ENCODE data around the gene CX3CR1.
"Not testable (repeated sequence)": the region's sequence is repeated elsewhere in the genome, so short reads cannot be mapped to it uniquely, and the experiment has no call there.

Gene CX3CR1

DNA sequence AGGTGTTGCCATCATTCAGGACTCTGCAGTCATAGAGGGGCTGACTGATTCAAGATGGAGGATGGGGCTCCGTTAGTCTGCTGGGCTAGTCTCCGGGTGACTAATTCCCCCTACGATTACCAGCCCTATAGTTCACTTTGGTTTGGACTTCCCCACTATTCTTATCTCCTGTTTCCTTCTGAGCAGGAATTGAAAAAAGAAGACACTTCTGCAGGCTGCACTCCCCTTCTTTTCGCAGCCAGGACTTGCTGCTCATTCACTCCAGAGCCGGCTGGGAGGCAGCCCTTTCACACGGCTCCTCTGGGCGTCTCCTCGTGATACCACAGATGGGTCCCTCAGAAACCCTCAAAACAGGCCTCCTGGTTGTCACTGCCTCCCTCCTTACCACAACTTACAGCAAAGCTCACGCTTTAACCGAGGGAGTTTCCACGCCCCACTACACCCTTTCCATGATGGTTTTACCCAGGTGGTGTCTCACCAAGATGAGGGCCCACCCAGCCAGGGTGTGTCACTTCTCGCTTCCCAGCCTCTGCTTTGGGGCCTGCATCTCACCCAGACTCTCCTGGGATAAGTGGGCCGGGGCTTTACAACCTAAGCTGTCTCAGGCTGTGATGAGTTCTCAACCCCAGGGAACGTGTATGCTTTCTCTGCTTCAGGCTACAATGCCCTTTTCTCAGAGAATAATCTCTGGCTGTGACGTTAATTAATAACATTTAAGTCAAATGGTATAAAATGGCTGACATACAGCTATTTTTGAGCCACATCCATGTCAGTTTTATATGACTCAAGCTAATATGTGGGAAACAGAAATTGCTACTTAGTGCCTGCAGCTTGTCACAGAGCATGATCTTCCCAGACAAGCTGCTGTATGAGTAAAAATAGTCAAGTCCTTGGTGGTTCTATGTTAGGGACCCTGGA is 11.9 kb downstream of the CX3CR1 start:
- DNase-seq (ENCODE audit: low read depth in 2 of 2): no peak

DNA sequence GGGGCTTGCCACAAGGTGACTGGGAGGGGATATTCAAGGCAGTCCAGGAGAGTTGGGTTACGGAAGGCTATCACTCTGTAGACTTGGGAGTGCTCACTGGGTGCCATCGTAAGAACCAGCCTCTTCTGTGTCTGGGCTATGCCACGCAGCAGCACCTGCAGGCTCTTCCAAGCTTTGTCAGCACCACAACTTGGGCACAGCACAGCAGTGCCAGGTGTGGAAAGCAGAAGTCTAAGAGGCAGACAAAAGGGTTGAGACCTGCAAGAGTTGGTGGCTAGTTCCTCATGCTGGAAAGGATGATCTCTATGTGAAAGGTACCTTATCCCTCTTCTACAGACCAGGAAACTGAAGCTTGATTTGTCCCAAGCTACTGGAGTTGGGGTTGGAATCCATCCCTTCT is 15.8 kb downstream of the CX3CR1 start:
- DNase-seq (ENCODE audit: low read depth in 2 of 2): no peak

GRCh38 chr3:39263576-39263975 is 16.3 kb downstream of the CX3CR1 start:
- no peak for DNase-seq (ENCODE audit: low read depth in 2 of 2)

GRCh38 chr3:39262846-39263245 is 17.0 kb downstream of the CX3CR1 start:
- no peak for DNase-seq (ENCODE audit: low read depth in 2 of 2)

GRCh38 chr3:39261726-39262125 is 18.1 kb downstream of the CX3CR1 start:
- DNase-seq (ENCODE audit: low read depth in 2 of 2): no peak

DNA sequence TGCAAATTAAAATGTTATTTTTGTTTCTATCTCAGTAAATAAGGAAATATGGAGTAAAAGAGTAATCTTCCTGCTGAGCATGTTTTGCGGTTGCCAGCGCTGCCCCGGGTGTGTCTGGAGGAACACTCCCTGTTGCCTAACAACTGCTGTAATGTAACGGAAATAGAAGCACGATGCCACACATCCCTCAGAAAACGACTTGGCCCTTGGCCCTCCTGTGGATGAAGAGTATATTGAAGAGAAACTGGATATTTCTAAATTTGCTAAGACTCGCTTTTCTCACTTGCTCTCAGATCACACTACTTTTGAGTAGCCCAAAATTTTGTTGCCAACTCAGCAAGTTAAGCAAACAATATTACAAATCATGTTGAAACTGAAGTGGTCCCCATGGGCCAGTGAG is 18.9 kb downstream of the CX3CR1 start:
- peak; percentile 53 to 59 for DNase-seq (ENCODE audit: low read depth in 2 of 2)

- no peak for DNase-seq (ENCODE audit: low read depth in 2 of 2)
Observed at GRCh38 chr3:39260318-39260717, 19.5 kb downstream of the CX3CR1 start.

DNA sequence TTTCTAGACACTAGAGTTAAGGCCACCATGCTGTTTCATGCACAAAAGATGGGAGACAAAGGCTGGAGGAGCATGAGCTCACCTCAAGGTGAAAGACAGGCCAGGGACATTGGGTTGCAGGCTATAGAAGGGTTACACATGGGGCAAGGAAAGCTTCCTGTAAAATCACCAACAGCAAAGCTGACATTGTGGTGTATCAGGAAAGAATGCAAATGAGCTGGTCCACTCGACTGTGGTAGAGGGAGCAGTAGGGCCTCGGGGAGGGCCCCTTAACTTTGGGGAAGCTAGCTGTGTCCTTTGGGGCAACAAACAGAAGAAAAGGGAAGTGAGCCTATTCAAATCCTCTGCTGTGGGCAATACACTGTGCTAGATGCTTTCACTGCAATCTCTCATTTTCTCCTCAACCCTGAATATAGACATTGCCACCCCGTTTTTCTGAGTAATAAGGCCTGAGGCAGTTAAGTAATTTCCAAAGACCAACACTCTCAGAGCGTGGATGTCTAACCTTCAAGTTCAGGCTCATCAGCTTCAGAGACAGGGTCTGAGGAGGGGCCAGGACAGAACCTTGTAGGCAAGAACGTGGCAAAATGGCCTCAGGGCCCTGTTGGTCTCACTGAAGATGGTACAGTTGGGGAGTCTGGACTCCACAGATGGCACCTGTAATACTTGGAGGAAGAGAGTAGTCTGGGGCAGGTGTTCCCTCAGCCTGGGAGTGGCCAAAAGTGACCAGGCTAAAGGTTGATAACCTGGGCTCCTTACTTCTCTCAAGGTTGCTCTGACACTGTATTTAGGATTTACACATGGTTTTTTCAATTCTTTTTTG is 24.1 kb downstream of the CX3CR1 start:
- DNase-seq (ENCODE audit: low read depth in 2 of 2): no peak

GRCh38 chr3:39254806-39255449 is 24.9 kb downstream of the CX3CR1 start:
- peak; percentile 32 to 37 for DNase-seq (ENCODE audit: low read depth in 2 of 2)

DNA sequence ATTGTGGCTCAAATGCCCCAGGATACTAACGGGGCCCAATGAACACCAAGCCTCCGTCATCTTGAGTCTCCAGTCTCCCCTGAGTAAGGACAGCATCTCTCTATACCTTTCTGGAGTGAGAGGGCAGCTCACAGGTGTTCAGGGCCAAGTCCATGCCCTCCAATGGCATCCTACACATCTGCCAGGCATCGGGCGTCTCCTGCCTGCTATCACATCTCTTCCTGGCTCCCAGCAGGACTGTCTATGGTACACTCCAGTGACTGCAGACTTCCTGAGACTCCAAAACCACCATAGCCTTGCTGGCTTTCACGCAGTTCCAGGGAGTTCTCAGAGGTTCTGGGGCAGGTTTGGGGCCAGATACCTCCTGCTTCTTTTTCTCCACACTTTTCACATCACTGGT is 28.3 kb downstream of the CX3CR1 start:
- DNase-seq (ENCODE audit: low read depth in 2 of 2): no peak

GRCh38 chr3:39250116-39250747 is 29.6 kb downstream of the CX3CR1 start:
- peak in 1 of 2 experiments; percentile 7 for DNase-seq (ENCODE audit: low read depth in 2 of 2)

DNA sequence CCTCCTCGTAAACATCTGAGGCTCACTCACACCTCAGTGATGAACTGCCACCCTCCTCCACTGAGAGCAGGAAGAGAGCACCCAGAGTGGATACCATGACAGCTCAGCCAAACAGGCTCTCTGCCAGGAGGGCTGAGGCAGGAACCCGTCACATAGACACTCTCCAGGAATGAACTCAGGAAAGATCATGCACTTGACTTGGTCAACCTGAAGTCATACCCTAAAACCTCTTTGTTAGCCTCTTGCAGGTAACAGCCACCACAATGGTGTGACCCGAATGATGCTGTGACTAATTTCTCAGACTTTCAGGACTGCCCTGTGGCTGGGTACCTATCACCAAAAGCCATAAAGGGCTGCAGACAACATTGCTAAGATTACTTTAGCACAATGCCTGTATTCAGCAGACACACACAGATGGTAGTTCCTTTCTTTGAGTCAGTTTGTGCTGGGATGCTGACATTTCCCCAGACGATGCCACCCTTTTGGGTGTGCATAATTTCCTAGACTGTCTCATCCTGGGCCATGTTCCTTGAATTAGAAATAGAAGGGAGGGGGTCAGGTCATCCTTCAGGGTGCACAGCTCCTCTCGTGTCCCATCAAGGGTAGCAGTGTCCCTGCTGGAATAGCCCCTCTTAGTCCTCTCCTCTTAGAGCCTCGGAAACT is 30.3 kb downstream of the CX3CR1 start:
- no peak for DNase-seq (ENCODE audit: low read depth in 2 of 2)

DNA sequence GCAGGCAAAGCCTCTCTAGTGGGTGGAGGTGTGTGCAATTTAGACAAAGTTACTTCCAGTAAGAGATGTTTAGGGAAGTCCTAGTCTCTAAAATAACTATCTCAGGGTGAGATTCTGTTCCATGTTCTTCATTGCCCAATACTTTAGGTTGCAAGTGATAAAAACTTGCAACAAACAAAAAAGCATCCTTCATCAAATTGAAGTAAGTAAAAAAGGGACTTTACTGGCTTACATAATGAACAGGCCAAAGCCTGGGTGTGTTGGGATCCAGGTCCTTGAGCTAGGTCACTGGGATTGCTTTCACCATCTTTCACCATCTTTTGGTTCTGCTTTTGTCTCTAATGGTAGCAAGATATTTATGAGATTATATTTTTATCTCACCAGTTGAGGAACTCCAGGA is 38.3 kb downstream of the CX3CR1 start:
- DNase-seq (ENCODE audit: low read depth in 2 of 2): no peak

DNA sequence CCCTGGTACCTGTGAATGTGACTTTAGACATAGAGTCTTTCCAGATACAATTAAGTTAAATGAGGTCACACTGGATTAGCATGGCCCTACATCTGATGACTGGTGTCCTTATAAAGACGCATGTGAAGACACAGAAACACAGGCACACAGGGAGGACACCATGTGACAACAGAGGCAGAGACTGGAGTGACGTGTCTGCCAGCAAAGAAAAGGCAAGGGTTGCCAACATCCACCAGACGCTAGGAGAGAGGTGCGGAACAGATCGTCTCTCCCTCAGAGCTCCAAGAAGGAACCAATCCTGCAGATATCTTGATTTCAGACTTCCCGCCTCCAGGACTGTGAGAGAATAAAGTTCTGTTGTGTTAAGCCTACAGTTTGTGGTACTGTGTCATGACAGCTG is 42.8 kb downstream of the CX3CR1 start:
- no peak for DNase-seq (ENCODE audit: low read depth in 2 of 2)

GRCh38 chr3:39234651-39235050 is 45.2 kb downstream of the CX3CR1 start:
- DNase-seq (ENCODE audit: low read depth in 2 of 2): no peak

DNA sequence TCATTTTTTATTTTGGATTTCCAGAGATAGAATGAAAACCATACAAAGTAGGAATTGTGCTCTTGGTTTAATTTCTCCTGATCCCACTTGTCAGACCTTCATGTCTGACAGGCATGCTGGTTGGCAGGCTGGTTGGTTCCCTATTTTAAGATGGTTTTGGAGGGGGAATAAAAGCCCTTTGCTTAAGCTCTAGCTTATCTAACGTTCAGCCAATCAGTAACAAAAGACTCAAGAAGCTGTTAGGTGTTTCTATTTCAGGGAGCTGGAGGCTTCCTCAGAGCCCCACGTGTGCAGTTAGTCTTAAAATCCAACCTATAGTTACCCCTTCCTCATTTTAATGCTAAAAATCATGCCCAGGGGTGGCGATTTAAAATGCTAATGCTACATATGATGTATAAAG is 47.0 kb downstream of the CX3CR1 start:
- no peak for DNase-seq (ENCODE audit: low read depth in 2 of 2)

GRCh38 chr3:39230453-39230852 is 49.4 kb downstream of the CX3CR1 start:
- DNase-seq (ENCODE audit: low read depth in 2 of 2): no peak

DNA sequence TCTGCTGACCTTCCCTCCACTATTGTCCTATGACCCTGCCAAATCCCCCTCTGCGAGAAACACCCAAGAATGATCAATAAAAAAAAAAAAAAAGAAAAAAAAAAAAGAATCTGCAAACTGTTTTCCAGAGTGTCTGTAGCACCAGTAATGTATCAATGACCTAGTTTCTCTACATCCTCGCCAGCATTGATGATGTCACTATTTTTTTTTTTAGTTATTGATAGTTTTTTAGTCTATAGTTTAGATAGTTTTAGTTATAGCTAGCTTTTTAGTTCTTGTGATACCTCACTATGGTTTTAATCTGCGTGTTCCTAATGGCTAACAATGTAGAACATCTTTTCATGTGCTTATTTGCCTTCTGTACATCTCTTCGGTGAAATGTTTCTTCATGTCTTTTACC is 51.3 kb downstream of the CX3CR1 start:
- DNase-seq (ENCODE audit: low read depth in 2 of 2): no peak

DNA sequence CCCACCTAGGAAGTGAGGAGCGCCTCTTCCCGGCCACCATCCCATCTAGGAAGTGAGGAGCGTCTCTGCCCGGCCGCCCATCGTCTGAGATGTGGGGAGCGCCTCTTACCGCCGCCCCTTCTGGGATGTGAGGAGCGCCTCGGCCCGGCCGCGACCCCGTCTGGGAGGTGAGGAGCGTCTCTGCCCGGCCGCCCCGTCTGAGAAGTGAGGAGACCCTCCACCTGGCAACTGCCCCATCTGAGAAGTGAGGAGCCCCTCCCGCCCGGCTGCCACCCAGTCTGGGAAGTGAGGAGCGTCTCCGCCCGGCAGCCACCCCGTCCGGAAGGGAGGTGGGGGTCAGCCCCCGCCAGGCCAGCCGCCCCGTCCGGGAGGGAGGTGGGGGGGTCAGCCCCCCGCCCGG is 52.2 kb downstream of the CX3CR1 start:
- not testable (repeated sequence) for DNase-seq (ENCODE audit: low read depth in 2 of 2)

- no peak for DNase-seq (ENCODE audit: low read depth in 2 of 2)
Observed at GRCh38 chr3:39226106-39226741, 53.6 kb downstream of the CX3CR1 start.

DNA sequence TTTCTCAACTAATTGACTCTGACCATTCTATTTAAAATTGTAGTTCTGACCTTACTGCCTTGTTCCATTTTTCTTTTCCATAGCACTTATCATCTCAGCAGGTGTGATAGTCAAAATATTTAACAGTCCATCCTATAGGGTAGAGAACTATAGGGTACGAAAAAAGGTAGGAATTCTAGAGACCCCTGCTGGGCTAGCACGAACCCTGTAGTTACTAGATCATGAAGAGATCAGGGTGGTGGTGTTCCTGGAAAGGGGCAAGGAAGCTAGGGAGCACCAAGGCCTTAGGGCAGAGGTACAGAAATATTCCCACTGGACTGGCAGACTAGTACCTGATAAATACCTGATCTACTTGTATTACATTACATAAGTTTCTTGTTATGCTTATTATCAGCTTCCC is 55.5 kb downstream of the CX3CR1 start:
- no peak for DNase-seq (ENCODE audit: low read depth in 2 of 2)

Measured in fibroblast of skin of left quadriceps (primary cell).